ENCODE results near the gene MRPL53.

The MRPL53 gene

GRCh38 chr2:74441690-74442482, 30.6 kb downstream of the MRPL53 start, which contains the start of gene RTKN (continued):
- no peak for TF ChIP-seq ZNF645 (tag by site-specific recombination; IDR thresholded peaks at IDR 0.05)
- peak; percentile 10; the same call in 1 of the 2 replicates for TF ChIP-seq ZBTB8A (tag by site-specific recombination; IDR thresholded peaks at IDR 0.05)
- TF ChIP-seq ZBTB26 (tag by site-specific recombination; optimal IDR thresholded peaks at IDR 0.05), result peak; percentile 93
- no peak for TF ChIP-seq ZNF140 (tag by site-specific recombination; IDR thresholded peaks at IDR 0.05)
- TF ChIP-seq ZNF600 (tag by site-specific recombination; IDR thresholded peaks at IDR 0.05), result peak; percentile 34; the same call in 1 of the 2 replicates
- TF ChIP-seq MZF1 (tag by site-specific recombination; IDR thresholded peaks at IDR 0.05; ENCODE audit: borderline replicate concordance), result no peak
- no peak for TF ChIP-seq ZNF488 (tag by site-specific recombination; IDR thresholded peaks at IDR 0.05)
- peak; percentile 27; the same call in 1 of the 2 replicates for TF ChIP-seq ZBTB11 (tag by site-specific recombination; conservative IDR thresholded peaks at IDR 0.05; ENCODE audit: low read depth)
- TF ChIP-seq ZNF112 (tag by site-specific recombination; IDR thresholded peaks at IDR 0.05), result no peak
- peak; percentile 9; the same call in 1 of the 2 replicates for TF ChIP-seq KLF17 (tag by site-specific recombination; IDR thresholded peaks at IDR 0.05)
- no peak for TF ChIP-seq ZNF16 (tag by site-specific recombination; IDR thresholded peaks at IDR 0.05; ENCODE audit: low read depth)
- TF ChIP-seq ZNF266 (tag by site-specific recombination; IDR thresholded peaks at IDR 0.05; ENCODE audit: low read depth), result no peak
- peak; percentile 76 for TF ChIP-seq ZFHX2 (tag by site-specific recombination; conservative IDR thresholded peaks at IDR 0.05)
- no peak for TF ChIP-seq BCL11A (tag by site-specific recombination; IDR thresholded peaks at IDR 0.05; ENCODE audit: low read depth)
- TF ChIP-seq ZNF37A (tag by site-specific recombination; IDR thresholded peaks at IDR 0.05), result no peak
- TF ChIP-seq SETDB1 (IDR thresholded peaks at IDR 0.05; ENCODE audit: insufficient read length, low read length), result no peak
- no peak for TF ChIP-seq ZNF776 (tag by site-specific recombination; IDR thresholded peaks at IDR 0.05; ENCODE audit: borderline replicate concordance)
- 0 out of 2 replicates have a peak, but pooled peaks have one; percentile 31 for TF ChIP-seq CTCF (tag by site-specific recombination; IDR thresholded peaks at IDR 0.05)
- TF ChIP-seq ZNF610 (tag by site-specific recombination; IDR thresholded peaks at IDR 0.05; ENCODE audit: borderline replicate concordance), result no peak
- TF ChIP-seq PBX3 (CRISPR knock-in tag; IDR thresholded peaks at IDR 0.05), result peak; percentile 55
- TF ChIP-seq ZNF404 (tag by site-specific recombination; IDR thresholded peaks at IDR 0.05), result no peak
- TF ChIP-seq ZNF239 (tag by site-specific recombination; IDR thresholded peaks at IDR 0.05), result no peak
- TF ChIP-seq ZBTB48 (tag by site-specific recombination; IDR thresholded peaks at IDR 0.05), result peak; percentile 97
- TF ChIP-seq ZNF558 (tag by site-specific recombination; IDR thresholded peaks at IDR 0.05), result no peak
- no peak for TF ChIP-seq ZNF701 (tag by site-specific recombination; IDR thresholded peaks at IDR 0.05)
- TF ChIP-seq ZNF398 (tag by site-specific recombination; IDR thresholded peaks at IDR 0.05), result 0 out of 2 replicates have a peak, but pooled peaks have one; percentile 27

Data from HEK293 (cell line).